OCI-LY1 (cell line): ENCODE data around the gene TNS1.

Experiments used
- H2AFZ ChIP-seq: fragments of 200-600 bp; sonication (generic), shearing (Covaris generic); 2 replicates; pipeline ENCODE4 v1.6.0; 2014; ENCODE audit warnings: antibody characterized with exemption, mild to moderate bottlenecking, low read length
- H3F3A ChIP-seq: fragments of 200-600 bp; sonication (generic), shearing (Covaris generic); 2 replicates; pipeline ENCODE4 v1.6.0; 2014; ENCODE audit warnings: mild to moderate bottlenecking, antibody characterized with exemption, low read length, moderate library complexity; ENCODE audit not compliant: insufficient read depth
- H3K27ac ChIP-seq: fragments of 200-600 bp; sonication (generic); 2 replicates; pipeline ENCODE4 v1.5.1; 2014; ENCODE audit warnings: low read length, mixed run types, mild to moderate bottlenecking, low read depth; ENCODE audit not compliant: poor library complexity, severe bottlenecking
- H3K27me3 ChIP-seq: fragments of 200-600 bp; sonication (generic); 2 replicates; pipeline ENCODE4 v1.6.0; 2014; ENCODE audit warnings: antibody characterized with exemption, mild to moderate bottlenecking, low read length, moderate library complexity; ENCODE audit not compliant: insufficient read depth
- H3K36me3 ChIP-seq: fragments of 200-600 bp; sonication (generic); 2 replicates; pipeline ENCODE4 v1.6.1; 2014; ENCODE audit warnings: mild to moderate bottlenecking, antibody characterized with exemption, low read length, moderate library complexity, mixed read lengths; ENCODE audit not compliant: insufficient read depth
- H3K4me1 ChIP-seq: fragments of 200-600 bp; sonication (generic); 2 replicates; pipeline ENCODE4 v1.5.1; 2014; ENCODE audit warnings: mild to moderate bottlenecking, low read length, moderate library complexity; ENCODE audit not compliant: insufficient read depth, severe bottlenecking
- H3K4me2 ChIP-seq: fragments of 200-600 bp; sonication (generic), shearing (Covaris generic); 2 replicates; pipeline ENCODE4 v1.6.1; 2014; ENCODE audit warnings: low read length
- H3K4me3 ChIP-seq: fragments of 200-600 bp; sonication (generic); 2 replicates; pipeline ENCODE4 v1.5.1; 2014; ENCODE audit warnings: low read length, low read depth, mild to moderate bottlenecking, mixed read lengths; ENCODE audit not compliant: poor library complexity, severe bottlenecking
- H3K79me2 ChIP-seq: fragments of 200-600 bp; shearing (Covaris generic); 2 replicates; pipeline ENCODE4 v1.6.1; 2016; ENCODE audit warnings: mixed run types, low read length, mixed read lengths; ENCODE audit not compliant: insufficient read depth
- H3K9ac ChIP-seq: fragments of 200-600 bp; sonication (generic), shearing (Covaris generic); 2 replicates; pipeline ENCODE4 v1.6.1; 2014; ENCODE audit warnings: mild to moderate bottlenecking, low read length, mixed read lengths
- H3K9me2 ChIP-seq: fragments of 200-600 bp; sonication (generic), shearing (Covaris generic); 2 replicates; pipeline ENCODE4 v1.6.1; 2014; ENCODE audit warnings: low read depth, mild to moderate bottlenecking, low read length, mixed read lengths
- H3K9me3 ChIP-seq: fragments of 200-600 bp; shearing (Covaris generic); 2 replicates; pipeline ENCODE4 v1.6.1; 2014; ENCODE audit warnings: low read length, mixed read lengths
- H4K20me1 ChIP-seq: fragments of 200-600 bp; sonication (generic), shearing (Covaris generic); 2 replicates; pipeline ENCODE4 v1.6.0; 2016; ENCODE audit warnings: mild to moderate bottlenecking, low read length; ENCODE audit not compliant: insufficient read depth
- CTCF ChIP-seq: fragments of 200-600 bp; sonication (generic), shearing (Covaris generic); IDR thresholded peaks from 2 replicates; pipeline ENCODE4 v1.5.1; 2017; ENCODE audit warnings: mild to moderate bottlenecking, antibody characterized with exemption, low read length, moderate library complexity, mixed read lengths
- EZH2 ChIP-seq: fragments of 200-600 bp; sonication (generic), shearing (Covaris generic); IDR thresholded peaks from 2 replicates; pipeline ENCODE4 v1.8.0; 2017; ENCODE audit warnings: borderline replicate concordance, mixed run types, mild to moderate bottlenecking, antibody characterized with exemption, low read length, moderate library complexity, mixed read lengths

The TNS1 gene

GRCh38 chr2:218003981-218004419, 1.2 kb upstream of the TNS1 start:
- Histone ChIP-seq H3K27me3 (peaks cover 4% of the 10 kb centered on the region; the same call in 1 of the 2 replicates), H3K4me1 (no peaks in the 10 kb centered on the region), H3K36me3 (no peaks in the 10 kb centered on the region), H3K9me2 (no peaks in the 10 kb centered on the region), H3F3A (no peaks in the 10 kb centered on the region), H3K79me2 (no peaks in the 10 kb centered on the region), H3K4me2 (no peak overlapping the region), H3K9ac (no peak overlapping the region), H2AFZ (no peak overlapping the region), H3K27ac (no peak overlapping the region), H3K9me3 (no peaks in the 10 kb centered on the region), H3K4me3 (no peak overlapping the region), H4K20me1 (no peaks in the 10 kb centered on the region)
- TF ChIP-seq CTCF, result no peak
- TF ChIP-seq EZH2, result no peak

- Histone ChIP-seq H3K9me3 (no peaks in the 10 kb centered on the region), H3K27ac (no peak overlapping the region), H4K20me1 (no peaks in the 10 kb centered on the region), H3K36me3 (no peaks in the 10 kb centered on the region), H3K4me2 (no peak overlapping the region), H3K4me3 (no peak overlapping the region), H3K4me1 (no peaks in the 10 kb centered on the region), H3K79me2 (no peaks in the 10 kb centered on the region), H3F3A (no peaks in the 10 kb centered on the region), H3K27me3 (peaks cover 4% of the 10 kb centered on the region; the same call in 1 of the 2 replicates), H2AFZ (no peak overlapping the region), H3K9ac (no peak overlapping the region), H3K9me2 (no peaks in the 10 kb centered on the region)
- no peak for TF ChIP-seq CTCF
- no peak for TF ChIP-seq EZH2
These were observed 618 bp upstream of the TNS1 start for GRCh38 chr2:218003281-218003944.

- no peaks in the 10 kb centered on the region for H3K9me2 ChIP-seq
- H3K9me3 ChIP-seq, result no peaks in the 10 kb centered on the region
- H3K9ac ChIP-seq, result no peak overlapping the region
- no peaks in the 10 kb centered on the region for H3K4me1 ChIP-seq
- TF ChIP-seq CTCF (no peak), EZH2 (no peak)
- no peak overlapping the region for H3K27ac ChIP-seq
- H3K36me3 ChIP-seq, result no peaks in the 10 kb centered on the region
- H3K79me2 ChIP-seq, result no peaks in the 10 kb centered on the region
- H2AFZ ChIP-seq, result no peak overlapping the region
- peaks cover 4% of the 10 kb centered on the region; the same call in 1 of the 2 replicates for H3K27me3 ChIP-seq
- no peak overlapping the region for H3K4me2 ChIP-seq
- H3K4me3 ChIP-seq, result no peak overlapping the region
- H4K20me1 ChIP-seq, result no peaks in the 10 kb centered on the region
- no peaks in the 10 kb centered on the region for H3F3A ChIP-seq
These were observed 501 bp downstream of the TNS1 start for GRCh38 chr2:218002143-218002844.
